ENCODE data around the gene DNAJA3.

DNA sequence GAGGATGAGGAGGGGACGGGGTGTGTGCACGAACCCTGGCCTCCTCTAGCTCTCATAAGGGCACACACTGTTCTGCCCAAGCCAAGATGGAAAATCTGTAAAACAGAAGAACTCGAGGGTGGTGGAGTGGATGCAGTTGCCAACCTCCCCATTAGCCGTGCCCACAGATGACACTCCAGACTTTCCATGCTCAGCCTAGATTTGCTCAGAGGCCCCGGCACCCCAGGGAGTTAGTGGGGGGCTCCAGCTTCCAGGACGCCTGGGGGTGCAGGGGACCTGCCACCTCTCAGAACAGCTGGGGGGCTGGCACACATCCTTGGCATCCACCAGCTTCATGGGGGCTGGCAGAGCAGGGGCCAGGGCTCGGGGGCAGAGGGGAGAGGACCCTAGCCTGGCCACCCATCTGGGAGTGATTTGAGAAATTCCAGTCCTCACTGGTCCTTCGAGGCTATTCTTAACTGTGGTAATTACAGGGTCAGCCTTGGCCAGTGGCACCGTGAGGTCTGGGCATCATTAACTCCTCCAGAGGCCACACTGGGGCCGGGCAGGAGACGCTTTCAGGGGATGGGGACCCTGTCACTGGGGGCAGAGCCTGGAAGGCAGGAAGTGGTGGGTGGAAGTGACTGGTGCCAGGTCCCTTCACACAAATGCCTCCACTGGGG is 39.7 kb upstream of the DNAJA3 start:
- TF ChIP-seq EP300 (IDR thresholded peaks at IDR 0.05) (no peak), POLR2A (IDR thresholded peaks at IDR 0.05) (no peak)

All from upper lobe of left lung (tissue), 4 donors.